Mesenchymal stem cell (in vitro differentiated cells and primary cell): ENCODE measurements around the gene KLF13.
A peak's percentile ranks its signal among the peaks of the same experiment; 100 is the strongest.

ENCODE experiments used
- DNase-seq: peaks from one replicate; pipeline ENCODE4 v3.0.0-alpha.2; 2013
- H2AFZ ChIP-seq: one replicate; pipeline ENCODE4 v1.6.1; 2013; ENCODE audit warnings: low read depth, mild to moderate bottlenecking, control low read depth, inconsistent platforms, low read length, moderate library complexity
- H2AK5ac ChIP-seq: 2 replicates; pipeline ENCODE4 v1.6.1; 2013; ENCODE audit warnings: low read length, moderate library complexity, mild to moderate bottlenecking, inconsistent platforms; ENCODE audit not compliant: severe bottlenecking
- H2BK120ac ChIP-seq: one replicate; pipeline ENCODE4 v1.6.1; 2013; ENCODE audit warnings: low read depth, mild to moderate bottlenecking, inconsistent platforms, low read length, moderate library complexity
- H2BK12ac ChIP-seq, 2 experiments: one replicate each; pipeline ENCODE4 v1.6.1; 2013; ENCODE audit warnings: inconsistent platforms in 2 of 2, low read length in 2 of 2, mild to moderate bottlenecking in 2 of 2, moderate library complexity in 2 of 2, control low read depth in 1 of 2
- H2BK15ac ChIP-seq: one replicate; pipeline ENCODE4 v1.6.1; 2013; ENCODE audit warnings: mild to moderate bottlenecking, low read depth, inconsistent platforms; ENCODE audit not compliant: poor library complexity, severe bottlenecking
- H2BK5ac ChIP-seq: 2 replicates; pipeline ENCODE4 v1.6.1; 2013; ENCODE audit warnings: low read depth, mild to moderate bottlenecking, low read length, control low read depth, inconsistent platforms; ENCODE audit not compliant: poor library complexity, severe bottlenecking
- H3K14ac ChIP-seq, 2 experiments: one replicate each; pipeline ENCODE4 v1.6.1; 2013; ENCODE audit warnings: inconsistent platforms in 2 of 2, low read length in 2 of 2, control low read depth in 1 of 2, mild to moderate bottlenecking in 1 of 2, moderate library complexity in 1 of 2
- H3K18ac ChIP-seq, 2 experiments: one replicate each; pipeline ENCODE4 v1.6.1; 2013; ENCODE audit warnings: inconsistent platforms in 2 of 2, low read length in 2 of 2, control low read depth in 1 of 2, low read depth in 1 of 2, mild to moderate bottlenecking in 1 of 2
- H3K23ac ChIP-seq, 2 experiments: one replicate each; pipeline ENCODE4 v1.6.1; 2013; ENCODE audit warnings: inconsistent platforms in 2 of 2, low read length in 2 of 2, mild to moderate bottlenecking in 2 of 2, moderate library complexity in 2 of 2, control low read depth in 1 of 2
- H3K27ac ChIP-seq: 2 replicates; pipeline ENCODE4 v1.5.1; 2013; ENCODE audit warnings: mild to moderate bottlenecking, moderate library complexity, low read length, control low read depth, inconsistent platforms; ENCODE audit not compliant: poor library complexity, severe bottlenecking
- H3K27me3 ChIP-seq, 2 experiments: 2 replicates each; pipeline versions ENCODE4 v1.6.1 to v1.7.0; 2013; ENCODE audit warnings: low read length in 2 of 2, mild to moderate bottlenecking in 2 of 2, moderate library complexity in 2 of 2, control low read depth in 1 of 2, inconsistent platforms in 1 of 2; ENCODE audit not compliant: control insufficient read depth in 1 of 2, insufficient read depth in 1 of 2
- H3K36me3 ChIP-seq, 2 experiments: 2 replicates each; pipeline versions ENCODE4 v1.6.1 to v1.7.0; 2013; ENCODE audit warnings: low read length in 2 of 2, control low read depth in 1 of 2, inconsistent platforms in 1 of 2, low read depth in 1 of 2, mild to moderate bottlenecking in 1 of 2; ENCODE audit not compliant: insufficient read depth in 2 of 2, control insufficient read depth in 1 of 2
- H3K4ac ChIP-seq, 2 experiments: one replicate each; pipeline ENCODE4 v1.6.1; 2013; ENCODE audit warnings: inconsistent platforms in 2 of 2, low read length in 2 of 2, mild to moderate bottlenecking in 2 of 2, moderate library complexity in 2 of 2, control low read depth in 1 of 2, low read depth in 1 of 2
- H3K4me1 ChIP-seq: 2 replicates; pipeline ENCODE4 v1.6.1; 2013; ENCODE audit warnings: low read depth, low read length, control low read depth; ENCODE audit not compliant: control insufficient read depth, insufficient read depth
- H3K4me2 ChIP-seq: 2 replicates; pipeline ENCODE4 v1.6.1; 2013; ENCODE audit warnings: low read length, mild to moderate bottlenecking, inconsistent platforms; ENCODE audit not compliant: poor library complexity, severe bottlenecking
- H3K4me3 ChIP-seq, 2 experiments: 2 replicates each; pipeline versions ENCODE4 v1.5.1 to v1.7.0; 2013; ENCODE audit warnings: low read length in 2 of 2, mild to moderate bottlenecking in 2 of 2, control low read depth in 1 of 2, low read depth in 1 of 2; ENCODE audit not compliant: insufficient read depth in 1 of 2
- H3K79me1 ChIP-seq: replicated peaks from 2 replicates; pipeline ENCODE4 v1.6.1; 2013; ENCODE audit warnings: mild to moderate bottlenecking, control low read depth, low read length, inconsistent platforms; ENCODE audit not compliant: poor library complexity, severe bottlenecking
- H3K9ac ChIP-seq: 2 replicates; pipeline ENCODE4 v1.7.0; 2013; ENCODE audit warnings: mild to moderate bottlenecking, low read length, moderate library complexity
- H3K9me3 ChIP-seq: 2 replicates; pipeline ENCODE4 v1.7.0; 2013; ENCODE audit warnings: mild to moderate bottlenecking, low read length; ENCODE audit not compliant: control insufficient read depth
- H4K8ac ChIP-seq: one replicate; pipeline ENCODE4 v1.6.1; 2013; ENCODE audit warnings: inconsistent platforms, mild to moderate bottlenecking, low read length, moderate library complexity
- H4K91ac ChIP-seq: one replicate; pipeline ENCODE4 v1.6.1; 2013; ENCODE audit warnings: mild to moderate bottlenecking, low read length, inconsistent platforms
- WGBS: methylation state at CpG from one replicate; pipeline ENCODE4 v1.1.7; 2013; ENCODE audit warnings: mixed read lengths; 5-methylcytosine and 5-hydroxymethylcytosine counted together

The KLF13 gene

DNA sequence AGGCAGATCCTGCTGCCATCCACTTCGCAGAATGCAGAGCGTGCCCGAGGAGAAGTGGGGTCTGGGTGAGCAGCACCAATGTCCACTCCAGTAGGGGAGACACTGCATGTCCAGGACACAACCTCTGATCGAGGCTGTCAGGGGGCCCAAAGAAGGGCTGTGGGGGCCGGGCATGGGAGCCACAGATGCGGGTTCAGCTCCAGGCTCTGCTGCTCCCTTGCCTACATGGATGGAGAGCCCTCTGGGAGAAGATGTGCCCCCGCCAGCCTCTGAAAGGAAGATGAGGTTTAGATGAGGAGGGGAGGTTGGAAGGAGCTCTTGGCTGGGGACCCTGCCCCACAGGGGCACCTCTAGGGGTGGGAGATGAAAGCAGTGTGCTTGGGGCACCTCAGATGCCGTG is 75.4 kb downstream of the KLF13 start:
- H2BK12ac ChIP-seq = peak overlapping the region in 1 of 2 experiments; percentile 37
- H3K9me3 ChIP-seq = peaks cover 6% of the 10 kb centered on the region
- H3K27ac ChIP-seq = no peak overlapping the region
- no peaks in the 10 kb centered on the region for H3K27me3 ChIP-seq
- H3K9ac ChIP-seq = peak overlapping the region; percentile 67
- H3K4me3 ChIP-seq = no peak overlapping the region
- H3K4me1 ChIP-seq = peaks cover 11% of the 10 kb centered on the region
- H2AK5ac ChIP-seq = no peak overlapping the region
- WGBS = 94% methylated on average over 8 of the region's 8 CpGs
- H3K23ac ChIP-seq = no peak overlapping the region
- no peak for DNase-seq
- H2BK5ac ChIP-seq = no peak overlapping the region
- no peaks in the 10 kb centered on the region for H3K79me1 ChIP-seq
- no peak overlapping the region for H2BK120ac ChIP-seq
- H3K18ac ChIP-seq = no peak overlapping the region
- no peak overlapping the region for H4K8ac ChIP-seq
- peak overlapping the region in 1 of 2 experiments; percentile 13 for H3K4ac ChIP-seq
- H3K36me3 ChIP-seq = peaks cover 0 to 4% of the 10 kb centered on the region in 2 experiments
- H2AFZ ChIP-seq = no peak overlapping the region
- H2BK15ac ChIP-seq = peak overlapping the region; percentile 12
- H3K4me2 ChIP-seq = no peak overlapping the region
- no peak overlapping the region for H3K14ac ChIP-seq
- H4K91ac ChIP-seq = no peak overlapping the region

DNA sequence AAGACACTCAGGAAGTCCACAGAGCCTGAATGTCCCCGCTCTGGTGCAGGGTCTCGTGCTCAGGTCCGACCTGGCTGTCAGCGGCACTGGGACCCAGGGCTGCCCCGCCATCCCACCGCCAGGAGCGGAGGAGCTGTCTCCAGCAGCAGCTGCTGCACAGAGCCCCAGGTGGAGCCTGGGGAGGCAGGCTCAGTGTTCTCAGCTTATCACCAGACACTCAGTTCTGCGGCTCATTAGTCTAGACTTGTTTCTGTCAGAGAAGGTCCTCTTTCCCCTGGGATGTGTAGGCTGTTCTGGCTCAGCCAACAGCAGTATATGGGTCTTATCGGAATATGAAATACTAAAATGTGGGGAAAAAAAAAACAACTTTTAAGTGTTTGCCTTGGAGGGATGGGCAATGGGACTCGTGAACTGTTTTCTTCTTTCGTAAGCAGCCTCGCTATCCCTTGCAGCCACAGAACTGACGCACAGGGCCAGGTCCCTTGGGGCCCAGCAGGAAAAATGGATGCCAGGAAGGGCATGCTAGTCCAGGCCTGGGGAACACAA is 75.9 kb downstream of the KLF13 start:
- peak overlapping the region; percentile 67 for H3K9ac ChIP-seq
- H3K14ac ChIP-seq = no peak overlapping the region
- no peak overlapping the region for H3K4ac ChIP-seq
- no peak overlapping the region for H3K18ac ChIP-seq
- no peak overlapping the region for H2AK5ac ChIP-seq
- WGBS = 84% methylated on average over 13 of the region's 13 CpGs
- H2BK5ac ChIP-seq = no peak overlapping the region
- no peak overlapping the region for H2BK120ac ChIP-seq
- no peak for DNase-seq
- H3K27me3 ChIP-seq = no peaks in the 10 kb centered on the region
- no peak overlapping the region for H3K27ac ChIP-seq
- H3K4me2 ChIP-seq = no peak overlapping the region
- no peak overlapping the region for H2AFZ ChIP-seq
- peaks cover 7% of the 10 kb centered on the region for H3K4me1 ChIP-seq
- H4K8ac ChIP-seq = no peak overlapping the region
- no peak overlapping the region for H2BK15ac ChIP-seq
- H2BK12ac ChIP-seq = peak overlapping the region in 1 of 2 experiments; percentile 37
- H4K91ac ChIP-seq = no peak overlapping the region
- H3K79me1 ChIP-seq = no peaks in the 10 kb centered on the region
- no peak overlapping the region for H3K23ac ChIP-seq
- H3K9me3 ChIP-seq = peaks cover 6% of the 10 kb centered on the region
- peaks cover 0 to 4% of the 10 kb centered on the region in 2 experiments for H3K36me3 ChIP-seq
- no peak overlapping the region for H3K4me3 ChIP-seq

DNA sequence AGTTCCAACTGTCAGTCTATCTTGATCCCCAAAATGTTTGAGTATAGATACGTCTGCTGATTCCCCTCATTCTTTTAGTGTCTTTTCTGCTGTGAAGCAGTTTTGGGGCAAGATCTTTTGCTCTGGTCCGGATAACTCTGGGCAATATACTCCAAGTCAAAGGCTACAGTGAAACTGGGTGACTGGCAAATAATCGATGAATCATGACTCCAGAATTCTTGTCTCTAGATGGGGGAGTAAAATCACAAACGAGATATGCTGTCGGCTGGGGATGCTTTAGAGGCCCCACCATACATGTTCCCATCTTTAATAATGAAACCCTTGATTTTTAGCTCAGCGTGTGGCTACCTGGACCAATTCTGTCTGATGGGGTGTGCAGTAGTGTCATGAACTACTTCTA is 76.5 kb downstream of the KLF13 start:
- 97% methylated on average over 4 of the region's 6 CpGs for WGBS
- Histone ChIP-seq H3K4me3 (no peak overlapping the region), H4K91ac (no peak overlapping the region), H2BK15ac (no peak overlapping the region), H2BK120ac (no peak overlapping the region), H3K23ac (no peak overlapping the region), H3K9ac (peak overlapping the region; percentile 67), H2BK12ac (no peak overlapping the region), H3K4me1 (peaks cover 7% of the 10 kb centered on the region), H3K36me3 (peaks cover 0 to 4% of the 10 kb centered on the region in 2 experiments), H3K27me3 (no peaks in the 10 kb centered on the region), H3K27ac (no peak overlapping the region), H3K14ac (no peak overlapping the region), H3K4ac (no peak overlapping the region), H3K4me2 (no peak overlapping the region), H4K8ac (no peak overlapping the region), H3K9me3 (peaks cover 6% of the 10 kb centered on the region), H3K79me1 (no peaks in the 10 kb centered on the region), H2AK5ac (no peak overlapping the region), H2AFZ (no peak overlapping the region), H2BK5ac (no peak overlapping the region), H3K18ac (no peak overlapping the region)
- DNase-seq = no peak

DNA sequence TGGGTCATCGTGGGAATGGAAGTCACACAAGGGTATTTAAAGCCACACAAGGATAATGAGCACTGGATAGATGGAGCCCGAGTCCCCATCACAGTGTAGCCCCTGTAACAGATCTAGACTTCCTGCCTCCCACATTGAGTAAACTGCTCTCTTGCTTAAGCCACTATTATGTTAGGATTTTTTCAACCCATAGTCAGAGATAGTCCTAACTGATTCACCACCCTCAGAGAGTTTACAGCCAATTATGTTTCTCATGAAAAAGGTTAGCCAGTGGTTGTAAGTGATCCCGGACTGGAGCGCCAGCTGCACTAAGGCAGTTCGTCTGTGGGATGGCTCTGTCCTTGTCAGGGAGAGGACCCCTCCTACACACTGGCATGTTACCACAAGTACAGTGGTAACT is 77.0 kb downstream of the KLF13 start:
- Histone ChIP-seq H3K14ac (peak overlapping the region in 1 of 2 experiments; percentile 49), H2BK5ac (no peak overlapping the region)

More for the DNA sequence above, 77.0 kb downstream of the KLF13 start:
- Histone ChIP-seq H3K27me3 (no peaks in the 10 kb centered on the region), H2AFZ (no peak overlapping the region), H3K9ac (peak overlapping the region; percentile 67), H3K18ac (no peak overlapping the region), H4K8ac (no peak overlapping the region), H3K36me3 (no peaks in the 10 kb centered on the region), H3K27ac (no peak overlapping the region), H2BK120ac (no peak overlapping the region), H3K4ac (no peak overlapping the region), H2BK15ac (no peak overlapping the region), H2AK5ac (no peak overlapping the region), H4K91ac (no peak overlapping the region), H3K4me1 (peaks cover 7% of the 10 kb centered on the region), H2BK12ac (no peak overlapping the region), H3K4me3 (peak overlapping the region in 1 of 2 experiments; percentile 39), H3K23ac (no peak overlapping the region), H3K4me2 (no peak overlapping the region), H3K79me1 (no peaks in the 10 kb centered on the region), H3K9me3 (peaks cover 9% of the 10 kb centered on the region)
- no peak for DNase-seq
- 96% methylated on average over 5 of the region's 5 CpGs for WGBS
